Trophoblast cell (in vitro differentiated cells and primary cell): ENCODE measurements around the gene NCOA7.
A peak's percentile ranks its signal among the peaks of the same experiment; 100 is the strongest.

ENCODE experiments used
- DNase-seq, 2 donors: peaks; one replicate each; pipeline ENCODE4 v3.0.0-alpha.2; 2016
- H2AFZ ChIP-seq: 2 replicates; pipeline ENCODE4 v1.6.1; 2013; ENCODE audit warnings: low read length, moderate library complexity, mild to moderate bottlenecking; ENCODE audit not compliant: insufficient read depth, poor library complexity
- H2AK5ac ChIP-seq: 2 replicates; pipeline ENCODE4 v1.6.1; 2013; ENCODE audit warnings: mild to moderate bottlenecking, low read length
- H2BK120ac ChIP-seq: 2 replicates; pipeline ENCODE4 v1.6.1; 2013; ENCODE audit warnings: low read length, mild to moderate bottlenecking, moderate library complexity; ENCODE audit not compliant: insufficient read depth, poor library complexity
- H2BK12ac ChIP-seq: 2 replicates; pipeline ENCODE4 v1.6.1; 2013; ENCODE audit warnings: mild to moderate bottlenecking, low read length, moderate library complexity
- H2BK5ac ChIP-seq: 2 replicates; pipeline ENCODE4 v1.6.1; 2013; ENCODE audit warnings: low read length, low read depth, moderate library complexity, mild to moderate bottlenecking; ENCODE audit not compliant: poor library complexity
- H3K14ac ChIP-seq: 2 replicates; pipeline ENCODE4 v1.6.1; 2013; ENCODE audit warnings: mild to moderate bottlenecking, low read length
- H3K18ac ChIP-seq: 2 replicates; pipeline ENCODE4 v1.6.1; 2013; ENCODE audit warnings: mild to moderate bottlenecking, low read length
- H3K23ac ChIP-seq: 2 replicates; pipeline ENCODE4 v1.6.1; 2013; ENCODE audit warnings: low read length
- H3K27ac ChIP-seq: 2 replicates; pipeline ENCODE4 v1.5.1; 2013; ENCODE audit warnings: low read depth, mild to moderate bottlenecking, inconsistent platforms, low read length, moderate library complexity
- H3K27me3 ChIP-seq: 2 replicates; pipeline ENCODE4 v1.6.1; 2013; ENCODE audit warnings: inconsistent platforms, mild to moderate bottlenecking, low read length, moderate library complexity; ENCODE audit not compliant: insufficient read depth
- H3K36me3 ChIP-seq, 2 experiments: 1 replicate in 1 of 2; 2 replicates in 1 of 2; pipeline ENCODE4 v1.6.1; 2013; ENCODE audit warnings: low read length in 2 of 2, mild to moderate bottlenecking in 2 of 2, moderate library complexity in 1 of 2; ENCODE audit not compliant: insufficient read depth in 2 of 2, control insufficient read depth in 1 of 2
- H3K4ac ChIP-seq: 2 replicates; pipeline ENCODE4 v1.6.1; 2013; ENCODE audit warnings: low read depth, mild to moderate bottlenecking, low read length, moderate library complexity
- H3K4me1 ChIP-seq, 2 experiments: 1 replicate in 1 of 2; 2 replicates in 1 of 2; pipeline ENCODE4 v1.6.1; 2013; ENCODE audit warnings: low read length in 2 of 2, mild to moderate bottlenecking in 2 of 2, moderate library complexity in 1 of 2; ENCODE audit not compliant: insufficient read depth in 2 of 2, control insufficient read depth in 1 of 2
- H3K4me2 ChIP-seq: 2 replicates; pipeline ENCODE4 v1.6.1; 2013; ENCODE audit warnings: inconsistent platforms, mild to moderate bottlenecking, low read length, moderate library complexity
- H3K4me3 ChIP-seq: 2 replicates; pipeline ENCODE4 v1.5.1; 2013; ENCODE audit warnings: mild to moderate bottlenecking, low read depth, low read length, inconsistent platforms
- H3K79me1 ChIP-seq: one replicate; pipeline ENCODE4 v1.6.1; 2013; ENCODE audit warnings: low read length
- H3K79me2 ChIP-seq: 2 replicates; pipeline ENCODE4 v1.6.1; 2013; ENCODE audit warnings: low read length, mild to moderate bottlenecking; ENCODE audit not compliant: control insufficient read depth, insufficient read depth, poor library complexity
- H3K9ac ChIP-seq: 2 replicates; pipeline ENCODE4 v1.6.1; 2013; ENCODE audit warnings: mild to moderate bottlenecking, low read length
- H3K9me3 ChIP-seq: 2 replicates; pipeline ENCODE4 v1.6.1; 2013; ENCODE audit warnings: low read depth, mild to moderate bottlenecking, control low read depth, inconsistent platforms, low read length; ENCODE audit not compliant: insufficient read depth
- H4K12ac ChIP-seq: 2 replicates; pipeline ENCODE4 v1.6.1; 2013; ENCODE audit warnings: low read depth, mild to moderate bottlenecking, low read length, moderate library complexity
- H4K8ac ChIP-seq: 2 replicates; pipeline ENCODE4 v1.6.1; 2013; ENCODE audit warnings: low read depth, mild to moderate bottlenecking, low read length, moderate library complexity
- H4K91ac ChIP-seq: one replicate; pipeline ENCODE4 v1.6.1; 2013; ENCODE audit warnings: low read depth, mild to moderate bottlenecking, low read length, moderate library complexity
- WGBS: extraction: QIAGEN DNeasy Blood & Tissue Kit; methylation state at CpG from one replicate; pipeline ENCODE4 v1.1.7; 2013; ENCODE audit warnings: missing lambda C conversion rate; ENCODE audit not compliant: insufficient read length, insufficient coverage; ENCODE audit errors: extremely low coverage; 5-methylcytosine and 5-hydroxymethylcytosine counted together

The NCOA7 gene

GRCh38 chr6:125863023-125863422, 72.3 kb downstream of the NCOA7 start:
- Histone ChIP-seq H3K79me2 (no peaks in the 10 kb centered on the region), H3K9ac (no peak overlapping the region), H4K8ac (no peak overlapping the region), H3K4me1 (no peaks in the 10 kb centered on the region), H2AK5ac (no peak overlapping the region), H4K12ac (no peak overlapping the region), H2BK120ac (no peak overlapping the region), H3K27me3 (no peaks in the 10 kb centered on the region), H3K4ac (no peak overlapping the region), H2AFZ (no peak overlapping the region), H3K4me3 (no peak overlapping the region), H2BK12ac (no peak overlapping the region), H3K23ac (no peak overlapping the region), H4K91ac (no peak overlapping the region), H2BK5ac (no peak overlapping the region), H3K9me3 (no peaks in the 10 kb centered on the region), H3K4me2 (no peak overlapping the region), H3K14ac (no peak overlapping the region), H3K79me1 (no peaks in the 10 kb centered on the region), H3K27ac (no peak overlapping the region), H3K18ac (no peak overlapping the region), H3K36me3 (no peaks in the 10 kb centered on the region)
- no peak for DNase-seq

GRCh38 chr6:125865015-125865414, 74.3 kb downstream of the NCOA7 start:
- H3K36me3 ChIP-seq = no peaks in the 10 kb centered on the region
- no peaks in the 10 kb centered on the region for H3K9me3 ChIP-seq
- DNase-seq = no peak
- WGBS = no CpG with 5 or more reads among the region's 4 CpGs
- H4K91ac ChIP-seq = no peak overlapping the region
- no peak overlapping the region for H2BK120ac ChIP-seq
- no peak overlapping the region for H3K4ac ChIP-seq
- no peak overlapping the region for H2BK5ac ChIP-seq
- no peaks in the 10 kb centered on the region for H3K27me3 ChIP-seq
- no peaks in the 10 kb centered on the region for H3K79me1 ChIP-seq
- H4K8ac ChIP-seq = no peak overlapping the region
- H3K23ac ChIP-seq = no peak overlapping the region
- H3K18ac ChIP-seq = no peak overlapping the region
- H3K4me1 ChIP-seq = peaks cover 6 to 10% of the 10 kb centered on the region in 2 experiments
- H3K27ac ChIP-seq = no peak overlapping the region
- H3K4me2 ChIP-seq = no peak overlapping the region
- no peak overlapping the region for H3K9ac ChIP-seq
- H3K79me2 ChIP-seq = no peaks in the 10 kb centered on the region
- H3K4me3 ChIP-seq = no peak overlapping the region
- H2AK5ac ChIP-seq = no peak overlapping the region
- H2BK12ac ChIP-seq = no peak overlapping the region
- no peak overlapping the region for H2AFZ ChIP-seq
- no peak overlapping the region for H3K14ac ChIP-seq
- H4K12ac ChIP-seq = no peak overlapping the region

- no peak overlapping the region for H2BK120ac ChIP-seq
- no peak overlapping the region for H3K4me3 ChIP-seq
- no peak overlapping the region for H4K91ac ChIP-seq
- DNase-seq = no peak
- no peak overlapping the region for H3K4ac ChIP-seq
- no peak overlapping the region for H3K14ac ChIP-seq
- no peak overlapping the region for H2BK5ac ChIP-seq
- H3K79me1 ChIP-seq = peaks cover 5% of the 10 kb centered on the region
- H2AFZ ChIP-seq = no peak overlapping the region
- no peaks in the 10 kb centered on the region for H3K27me3 ChIP-seq
- no peak overlapping the region for H3K4me2 ChIP-seq
- no peak overlapping the region for H3K23ac ChIP-seq
- no peak overlapping the region for H3K27ac ChIP-seq
- H3K18ac ChIP-seq = no peak overlapping the region
- H3K9ac ChIP-seq = no peak overlapping the region
- H4K8ac ChIP-seq = no peak overlapping the region
- no peaks in the 10 kb centered on the region for H3K9me3 ChIP-seq
- no peak overlapping the region for H4K12ac ChIP-seq
- peaks cover 6 to 10% of the 10 kb centered on the region in 2 experiments for H3K4me1 ChIP-seq
- H3K79me2 ChIP-seq = no peaks in the 10 kb centered on the region
- H2BK12ac ChIP-seq = no peak overlapping the region
- H2AK5ac ChIP-seq = no peak overlapping the region
- H3K36me3 ChIP-seq = no peaks in the 10 kb centered on the region
These were observed 75.7 kb downstream of the NCOA7 start for GRCh38 chr6:125866433-125866832.

- H3K27me3 ChIP-seq = no peaks in the 10 kb centered on the region
- WGBS = no CpG with 5 or more reads among the region's 6 CpGs
- no peak overlapping the region for H2BK120ac ChIP-seq
- H3K18ac ChIP-seq = no peak overlapping the region
- no peaks in the 10 kb centered on the region for H3K36me3 ChIP-seq
- peaks cover 5% of the 10 kb centered on the region for H3K79me1 ChIP-seq
- no peak overlapping the region for H3K9ac ChIP-seq
- H2AFZ ChIP-seq = no peak overlapping the region
- H2BK12ac ChIP-seq = no peak overlapping the region
- H3K27ac ChIP-seq = no peak overlapping the region
- H4K8ac ChIP-seq = no peak overlapping the region
- H3K14ac ChIP-seq = no peak overlapping the region
- no peak overlapping the region for H3K4ac ChIP-seq
- H4K12ac ChIP-seq = no peak overlapping the region
- H3K79me2 ChIP-seq = no peaks in the 10 kb centered on the region
- H3K4me2 ChIP-seq = peak overlapping the region; percentile 8
- no peak overlapping the region for H3K4me3 ChIP-seq
- no peak overlapping the region for H2BK5ac ChIP-seq
- DNase-seq = peak; percentile 98 to 99
- no peak overlapping the region for H2AK5ac ChIP-seq
- H3K23ac ChIP-seq = no peak overlapping the region
- peaks cover 6 to 10% of the 10 kb centered on the region in 2 experiments for H3K4me1 ChIP-seq
- H4K91ac ChIP-seq = no peak overlapping the region
- no peaks in the 10 kb centered on the region for H3K9me3 ChIP-seq
These were observed 76.8 kb downstream of the NCOA7 start for GRCh38 chr6:125867483-125867942.
